Progenitor cell of endocrine pancreas (in vitro differentiated cells): ENCODE measurements around the gene MYCN. TPM values are rescaled to one million over a fixed set of nuclear protein-coding genes. Genes with fewer than 3 reads are reported as not detected.

Source experiments
- DNase-seq: peaks from one replicate; pipeline ENCODE4 v3.0.0; 2021; ENCODE audit warnings: low spot score; ENCODE audit not compliant: unreplicated experiment
- H3K27ac Mint-ChIP-seq: 2 replicates; pipeline ENCODE4 v1.8.0; 2021; ENCODE audit warnings: mild to moderate bottlenecking, moderate library complexity, mixed read lengths
- H3K27me3 Mint-ChIP-seq: 2 replicates; pipeline ENCODE4 v1.8.0; 2021; ENCODE audit warnings: mixed read lengths
- H3K36me3 Mint-ChIP-seq: 2 replicates; pipeline ENCODE4 v1.8.0; 2022; ENCODE audit warnings: mixed read lengths; ENCODE audit not compliant: insufficient read depth
- H3K4me1 Mint-ChIP-seq: 2 replicates; pipeline ENCODE4 v1.8.0; 2021; ENCODE audit warnings: low read depth, mixed read lengths
- H3K4me3 Mint-ChIP-seq: 2 replicates; pipeline ENCODE4 v1.8.0; 2021; ENCODE audit warnings: low read depth, mild to moderate bottlenecking, moderate library complexity, mixed read lengths
- H3K9me3 Mint-ChIP-seq: 2 replicates; pipeline ENCODE4 v1.8.0; 2021; ENCODE audit warnings: low read depth, mixed read lengths
- total RNA-seq: library from RNA; stranded (reverse); gene quantifications from 2 replicates; pipeline ENCODE4 v1.2.1, GENCODE V29; 2021
- TF ChIP-seq, protein P1 (sequence below): fragments of 200-600 bp; sonication (generic); IDR thresholded peaks from one replicate; pipeline ENCODE4 v1.5.0; 2021; ENCODE audit warnings: antibody characterized with exemption, mild to moderate bottlenecking; ENCODE audit not compliant: unreplicated experiment

Gene MYCN
- total RNA-seq, 1 donor from 2014 or later = 15.5 TPM

DNA sequence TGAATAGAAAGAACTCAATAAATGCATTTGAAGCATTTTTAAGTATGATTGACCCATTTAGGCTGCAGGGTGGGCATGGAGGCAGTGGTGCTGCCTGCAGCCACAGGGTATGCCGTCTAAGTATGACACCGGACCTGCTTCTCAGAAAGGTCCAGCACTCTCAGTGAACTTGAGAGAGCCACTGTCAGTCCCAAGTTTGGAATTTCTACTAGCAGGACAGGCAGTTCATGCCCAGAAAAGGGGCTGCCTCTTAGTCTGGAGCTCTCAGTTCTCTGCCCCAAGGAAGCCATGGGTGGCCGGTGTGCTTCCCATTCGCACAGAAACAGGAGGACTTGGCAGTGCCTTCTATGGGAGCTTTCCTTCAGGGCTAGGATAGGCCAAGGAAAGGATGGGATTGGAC, 24.0 kb upstream of the MYCN start:
- DNase-seq = no peak
- Mint-ChIP-seq H3K4me1 (peaks cover 2% of the 10 kb centered on the region), H3K27me3 (peaks cover 39% of the 10 kb centered on the region), H3K27ac (no peak overlapping the region), H3K4me3 (no peak overlapping the region), H3K36me3 (no peaks in the 10 kb centered on the region), H3K9me3 (no peaks in the 10 kb centered on the region)
- TF ChIP-seq, protein P1, sequence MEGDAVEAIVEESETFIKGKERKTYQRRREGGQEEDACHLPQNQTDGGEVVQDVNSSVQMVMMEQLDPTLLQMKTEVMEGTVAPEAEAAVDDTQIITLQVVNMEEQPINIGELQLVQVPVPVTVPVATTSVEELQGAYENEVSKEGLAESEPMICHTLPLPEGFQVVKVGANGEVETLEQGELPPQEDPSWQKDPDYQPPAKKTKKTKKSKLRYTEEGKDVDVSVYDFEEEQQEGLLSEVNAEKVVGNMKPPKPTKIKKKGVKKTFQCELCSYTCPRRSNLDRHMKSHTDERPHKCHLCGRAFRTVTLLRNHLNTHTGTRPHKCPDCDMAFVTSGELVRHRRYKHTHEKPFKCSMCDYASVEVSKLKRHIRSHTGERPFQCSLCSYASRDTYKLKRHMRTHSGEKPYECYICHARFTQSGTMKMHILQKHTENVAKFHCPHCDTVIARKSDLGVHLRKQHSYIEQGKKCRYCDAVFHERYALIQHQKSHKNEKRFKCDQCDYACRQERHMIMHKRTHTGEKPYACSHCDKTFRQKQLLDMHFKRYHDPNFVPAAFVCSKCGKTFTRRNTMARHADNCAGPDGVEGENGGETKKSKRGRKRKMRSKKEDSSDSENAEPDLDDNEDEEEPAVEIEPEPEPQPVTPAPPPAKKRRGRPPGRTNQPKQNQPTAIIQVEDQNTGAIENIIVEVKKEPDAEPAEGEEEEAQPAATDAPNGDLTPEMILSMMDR = no peak

DNA sequence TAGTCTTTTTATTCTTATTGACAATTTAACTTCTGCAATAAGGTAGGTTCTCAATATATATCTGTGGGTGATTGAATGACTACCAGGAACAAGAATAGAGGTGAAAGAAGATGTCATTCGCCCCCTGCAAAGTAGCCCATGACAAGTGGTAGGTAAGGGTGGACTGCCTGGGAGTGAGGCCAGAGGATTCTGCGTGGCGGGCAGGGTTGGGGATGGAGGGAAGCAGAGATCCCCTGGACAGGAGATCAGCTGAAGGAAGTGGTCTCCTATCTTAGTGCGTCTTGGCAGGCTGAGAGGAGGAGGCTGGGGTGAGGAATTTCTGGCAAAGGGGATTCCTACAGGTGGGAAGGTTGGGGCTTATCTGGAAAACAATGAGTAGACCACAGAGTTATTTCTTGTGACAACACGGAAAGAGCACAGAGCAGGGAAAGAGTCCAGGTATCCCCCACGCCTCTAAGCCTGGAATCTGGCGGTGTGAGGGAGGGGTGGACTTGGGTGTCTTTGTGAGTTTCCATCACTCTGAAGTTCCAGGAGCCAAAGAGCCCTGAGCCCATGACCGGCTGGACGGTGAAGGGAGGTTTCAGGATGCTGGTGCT, 21.5 kb upstream of the MYCN start:
- TF ChIP-seq, protein P1 = no peak
- no peaks in the 10 kb centered on the region for H3K9me3 Mint-ChIP-seq
- H3K27ac Mint-ChIP-seq = no peak overlapping the region
- peaks cover 2% of the 10 kb centered on the region for H3K4me1 Mint-ChIP-seq
- no peak overlapping the region for H3K4me3 Mint-ChIP-seq
- peaks cover 35% of the 10 kb centered on the region for H3K27me3 Mint-ChIP-seq
- DNase-seq = no peak
- no peaks in the 10 kb centered on the region for H3K36me3 Mint-ChIP-seq

DNA sequence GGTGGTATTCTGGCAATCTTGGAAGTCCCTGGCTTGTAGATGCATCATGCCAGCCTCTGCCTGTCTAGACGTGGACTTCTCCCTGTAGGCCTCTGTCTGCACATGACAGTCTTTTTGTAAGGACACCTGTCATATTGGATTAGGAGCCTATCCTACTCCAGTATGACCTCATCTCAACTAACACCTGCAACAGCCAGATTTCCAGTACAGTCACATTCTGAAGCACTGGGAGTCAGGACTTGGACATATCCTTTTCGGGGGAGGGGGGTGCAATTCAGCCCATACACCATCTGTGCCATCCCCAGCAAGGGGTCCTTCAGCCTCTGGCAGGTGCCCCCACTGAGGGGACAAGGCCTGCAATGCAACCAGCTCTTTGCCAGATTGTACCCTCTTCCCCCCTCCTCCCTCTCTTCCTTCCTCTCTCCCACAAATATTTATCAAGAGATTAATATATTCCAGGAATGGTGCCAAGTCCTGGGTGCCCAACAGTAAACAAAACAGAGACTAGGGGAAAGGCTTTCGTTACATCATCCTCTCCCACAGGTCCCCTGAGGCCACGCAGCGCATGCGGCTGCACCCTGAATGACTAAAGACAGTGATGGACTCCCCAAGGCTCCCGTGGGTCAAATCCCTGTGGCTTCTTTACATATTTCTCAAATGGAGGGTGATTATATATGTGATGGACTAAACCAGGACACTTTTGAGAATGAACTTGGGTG, 20.5 kb upstream of the MYCN start:
- Mint-ChIP-seq H3K36me3 (no peaks in the 10 kb centered on the region), H3K27me3 (peaks cover 35% of the 10 kb centered on the region), H3K4me3 (no peak overlapping the region), H3K27ac (no peak overlapping the region), H3K4me1 (peaks cover 2% of the 10 kb centered on the region), H3K9me3 (no peaks in the 10 kb centered on the region)
- no peak for DNase-seq
- TF ChIP-seq, protein P1 = no peak

DNA sequence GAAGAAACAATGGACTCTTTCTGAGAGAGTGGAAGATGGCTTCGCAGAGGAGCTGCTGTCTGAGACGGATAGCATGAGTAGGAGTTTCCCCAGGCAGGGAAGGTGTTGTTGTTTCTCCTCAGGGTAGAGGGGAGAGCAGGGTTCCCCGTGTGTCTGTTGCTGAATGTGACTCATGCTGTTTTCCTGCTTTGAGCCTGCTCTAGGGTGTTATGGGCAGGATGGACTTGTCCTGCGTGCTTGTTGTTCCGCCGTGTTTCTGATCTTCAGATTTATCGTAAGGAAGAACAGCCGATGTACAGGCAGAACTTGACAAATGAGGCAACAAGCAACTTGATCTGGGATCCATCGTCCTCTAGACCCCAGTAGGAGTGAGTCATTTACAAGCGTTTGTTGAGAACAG, 19.7 kb upstream of the MYCN start:
- H3K27ac Mint-ChIP-seq = no peak overlapping the region
- TF ChIP-seq, protein P1 = no peak
- no peak for DNase-seq
- peaks cover 35% of the 10 kb centered on the region for H3K27me3 Mint-ChIP-seq
- no peaks in the 10 kb centered on the region for H3K36me3 Mint-ChIP-seq
- H3K4me1 Mint-ChIP-seq = peaks cover 2% of the 10 kb centered on the region
- no peak overlapping the region for H3K4me3 Mint-ChIP-seq
- no peaks in the 10 kb centered on the region for H3K9me3 Mint-ChIP-seq

DNA sequence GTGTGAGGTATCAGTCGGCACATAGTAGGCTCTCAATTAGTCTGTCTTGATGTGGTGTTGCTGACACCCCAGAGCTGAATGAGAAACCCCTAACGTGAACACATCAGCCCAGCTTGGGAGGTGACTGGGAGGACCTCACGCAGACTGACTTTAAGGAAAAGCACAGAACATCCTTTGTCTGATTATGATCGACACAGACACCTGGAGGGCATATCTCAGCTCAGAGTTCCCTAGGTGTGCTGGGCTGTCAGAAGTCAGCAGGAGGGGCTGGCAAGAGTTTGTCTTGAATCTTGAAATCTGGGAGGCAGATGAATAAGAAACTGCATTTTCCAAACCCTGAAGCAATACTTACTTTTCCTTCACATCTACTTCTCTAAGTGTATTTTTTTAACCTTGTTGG, 16.8 kb upstream of the MYCN start:
- Mint-ChIP-seq H3K27ac (no peak overlapping the region), H3K4me1 (no peaks in the 10 kb centered on the region)
- no peak for DNase-seq

More for the DNA sequence above, 16.8 kb upstream of the MYCN start:
- peaks cover 36% of the 10 kb centered on the region for H3K27me3 Mint-ChIP-seq
- no peak overlapping the region for H3K4me3 Mint-ChIP-seq
- H3K36me3 Mint-ChIP-seq = no peaks in the 10 kb centered on the region
- TF ChIP-seq, protein P1 = no peak
- H3K9me3 Mint-ChIP-seq = no peaks in the 10 kb centered on the region
